SKM-1 treated with dmso at 0.1 percent for 144 hours (cell line): ENCODE measurements around the gene ST6GALNAC1.

Experiments used
- DNase-seq: peaks from one replicate; lab custom pipeline; 2025; ENCODE audit not compliant: unreplicated experiment; lab: John Stamatoyannopoulos, UW

The ST6GALNAC1 gene, protein sequence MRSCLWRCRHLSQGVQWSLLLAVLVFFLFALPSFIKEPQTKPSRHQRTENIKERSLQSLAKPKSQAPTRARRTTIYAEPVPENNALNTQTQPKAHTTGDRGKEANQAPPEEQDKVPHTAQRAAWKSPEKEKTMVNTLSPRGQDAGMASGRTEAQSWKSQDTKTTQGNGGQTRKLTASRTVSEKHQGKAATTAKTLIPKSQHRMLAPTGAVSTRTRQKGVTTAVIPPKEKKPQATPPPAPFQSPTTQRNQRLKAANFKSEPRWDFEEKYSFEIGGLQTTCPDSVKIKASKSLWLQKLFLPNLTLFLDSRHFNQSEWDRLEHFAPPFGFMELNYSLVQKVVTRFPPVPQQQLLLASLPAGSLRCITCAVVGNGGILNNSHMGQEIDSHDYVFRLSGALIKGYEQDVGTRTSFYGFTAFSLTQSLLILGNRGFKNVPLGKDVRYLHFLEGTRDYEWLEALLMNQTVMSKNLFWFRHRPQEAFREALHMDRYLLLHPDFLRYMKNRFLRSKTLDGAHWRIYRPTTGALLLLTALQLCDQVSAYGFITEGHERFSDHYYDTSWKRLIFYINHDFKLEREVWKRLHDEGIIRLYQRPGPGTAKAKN

GRCh38 chr17:76643553-76644148 is at the start of gene ST6GALNAC1:
TSS of gene ST6GALNAC1 (minus strand) at chr17:76643757. CDS start at chr17:76643638, 119 bp downstream.
- DNase-seq, result no peak

- DNase-seq, result no peak
Observed at GRCh38 chr17:76691379-76692191, 48.0 kb upstream of the ST6GALNAC1 start.

DNA sequence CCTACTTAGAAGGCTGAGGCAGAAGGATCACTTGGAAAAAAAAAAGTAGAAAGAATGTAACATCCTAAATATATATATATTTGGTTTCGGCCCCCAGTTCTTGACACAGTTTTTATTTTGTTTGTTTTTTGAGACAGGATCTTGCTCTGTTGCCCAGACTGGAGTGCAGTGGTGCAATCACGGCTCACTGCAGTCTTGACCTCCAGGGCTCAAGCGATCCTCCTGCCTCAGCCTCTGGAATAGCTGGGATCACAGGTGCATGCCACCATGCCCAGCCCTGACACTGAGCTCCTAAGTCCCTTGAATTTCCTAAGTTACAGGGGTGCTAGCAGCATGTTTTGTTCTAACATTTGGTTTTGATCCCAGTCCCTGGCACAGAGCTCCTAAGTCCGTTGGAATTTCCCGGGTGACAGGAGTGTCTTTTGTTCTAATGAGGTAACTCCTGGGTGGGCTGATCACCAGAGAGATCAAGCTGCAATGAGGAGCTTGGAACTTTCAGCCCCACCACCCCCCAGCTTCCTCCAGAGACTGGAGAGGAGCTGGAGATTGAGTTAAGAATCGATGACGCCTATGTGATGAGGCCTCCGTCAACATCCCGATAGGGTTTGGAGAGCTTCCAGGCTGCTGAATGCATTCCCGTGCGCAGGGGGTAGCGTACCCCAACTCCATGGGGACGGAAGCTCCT is 47.2 kb upstream of the ST6GALNAC1 start:
- no peak for DNase-seq

GRCh38 chr17:76689859-76690258 is 46.3 kb upstream of the ST6GALNAC1 start:
- no peak for DNase-seq

- DNase-seq, result no peak
Observed at GRCh38 chr17:76688165-76688622, 44.6 kb upstream of the ST6GALNAC1 start.

- DNase-seq, result no peak
Observed at GRCh38 chr17:76687298-76688164, 44.0 kb upstream of the ST6GALNAC1 start.

- DNase-seq, result no peak
Observed at GRCh38 chr17:76686538-76687297, 43.2 kb upstream of the ST6GALNAC1 start.

DNA sequence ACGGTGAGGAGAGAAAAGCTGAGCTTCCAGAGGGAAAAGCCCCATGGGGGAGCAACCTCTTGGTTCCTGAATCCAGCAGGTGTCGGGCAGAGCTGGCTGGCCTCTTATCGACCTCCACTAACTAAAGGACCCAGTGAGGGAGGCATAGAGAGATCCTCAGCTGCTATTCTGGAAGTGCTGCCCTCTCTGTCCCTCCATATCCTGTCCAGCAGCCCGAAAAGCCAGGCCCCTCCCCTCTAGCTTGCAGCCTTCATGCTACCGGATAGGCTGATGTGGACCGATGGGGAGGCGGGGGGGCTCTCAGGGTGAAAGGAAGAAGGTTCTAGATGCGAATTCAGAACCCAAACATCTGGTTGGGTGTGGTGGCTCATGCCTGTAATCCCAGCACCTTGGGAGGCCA is 42.3 kb upstream of the ST6GALNAC1 start:
- no peak for DNase-seq

DNA sequence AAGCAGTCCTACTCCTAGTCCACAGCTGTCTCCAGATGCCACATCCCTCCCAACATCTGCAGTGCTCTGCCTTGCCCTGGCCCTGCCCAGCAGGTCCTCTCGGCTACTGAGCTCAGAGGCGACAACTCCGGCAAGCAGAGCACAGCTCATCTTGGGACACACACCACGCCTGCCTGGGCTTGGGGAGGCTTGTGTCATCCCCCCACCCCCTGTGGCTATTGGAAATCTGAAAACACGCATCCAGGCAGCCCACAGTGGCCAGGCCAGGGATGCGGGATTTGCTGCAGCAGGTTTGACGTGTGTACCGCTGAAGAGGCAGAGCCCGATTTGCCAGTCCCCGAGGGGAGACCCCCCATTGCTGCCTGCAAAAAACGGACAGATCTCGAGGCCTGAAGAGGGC is 41.8 kb upstream of the ST6GALNAC1 start:
- no peak for DNase-seq

DNA sequence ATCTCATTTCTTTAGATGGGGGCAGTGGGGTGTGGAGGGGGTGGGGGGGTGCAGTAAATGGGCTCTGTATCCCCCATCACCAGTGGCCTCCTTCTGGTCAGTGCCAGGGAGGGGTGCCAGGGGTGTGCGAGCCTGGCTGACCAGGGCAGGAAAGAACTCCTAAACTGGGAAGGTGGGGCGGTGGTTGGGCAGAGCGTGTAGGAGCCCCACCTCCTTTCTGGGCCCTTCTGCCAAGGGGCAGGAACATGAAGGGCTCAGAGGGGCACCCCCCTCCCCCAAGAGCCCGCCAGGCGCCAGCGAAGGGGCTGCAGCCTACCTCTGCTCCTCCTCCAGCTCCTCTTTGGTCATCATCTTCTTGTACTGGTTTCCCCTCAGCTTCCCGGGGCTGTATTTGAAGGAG is 41.2 kb upstream of the ST6GALNAC1 start:
- no peak for DNase-seq

DNA sequence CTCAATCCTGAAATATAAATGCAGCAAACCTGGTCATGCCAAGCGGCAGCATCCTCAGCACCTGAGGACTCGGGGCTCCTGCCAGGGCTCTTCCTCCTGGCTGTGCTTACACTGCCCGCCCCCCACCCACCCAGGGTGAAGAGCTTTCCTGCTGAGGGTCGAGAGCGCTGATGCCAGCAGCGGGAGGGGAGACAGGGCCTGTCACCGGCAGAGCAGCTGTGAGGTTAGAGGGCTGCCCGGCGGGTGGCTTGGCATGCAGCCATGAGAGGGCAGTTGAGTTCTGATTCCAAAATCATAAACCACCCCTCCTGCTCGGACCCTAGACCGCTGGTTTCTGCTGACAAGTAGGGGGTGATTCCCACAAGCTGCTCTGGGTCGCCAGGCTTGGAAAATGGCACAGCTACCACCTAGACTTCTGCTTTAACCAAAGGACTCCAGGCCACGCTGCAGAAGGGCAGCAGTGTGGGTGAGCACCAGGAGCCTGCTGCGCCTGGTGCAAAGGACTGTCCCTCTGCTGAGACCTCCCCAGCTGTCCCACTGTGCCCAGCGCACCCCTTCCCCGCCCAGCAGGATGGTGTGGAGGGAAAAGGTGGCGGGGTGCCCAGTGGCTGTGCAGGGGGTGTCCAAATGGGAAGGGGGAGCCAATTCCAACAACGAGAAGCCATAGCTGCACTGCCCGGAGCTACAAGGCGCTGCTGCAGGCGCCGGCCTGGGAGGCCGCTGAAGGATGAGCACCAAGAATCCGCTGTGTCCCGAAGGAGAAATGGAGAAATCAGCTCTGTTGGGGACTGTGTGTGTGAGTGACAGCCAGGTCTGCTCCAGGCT is 40.6 kb upstream of the ST6GALNAC1 start:
- DNase-seq, result no peak

- DNase-seq, result no peak
Observed at GRCh38 chr17:76683011-76683755, 39.6 kb upstream of the ST6GALNAC1 start.

DNA sequence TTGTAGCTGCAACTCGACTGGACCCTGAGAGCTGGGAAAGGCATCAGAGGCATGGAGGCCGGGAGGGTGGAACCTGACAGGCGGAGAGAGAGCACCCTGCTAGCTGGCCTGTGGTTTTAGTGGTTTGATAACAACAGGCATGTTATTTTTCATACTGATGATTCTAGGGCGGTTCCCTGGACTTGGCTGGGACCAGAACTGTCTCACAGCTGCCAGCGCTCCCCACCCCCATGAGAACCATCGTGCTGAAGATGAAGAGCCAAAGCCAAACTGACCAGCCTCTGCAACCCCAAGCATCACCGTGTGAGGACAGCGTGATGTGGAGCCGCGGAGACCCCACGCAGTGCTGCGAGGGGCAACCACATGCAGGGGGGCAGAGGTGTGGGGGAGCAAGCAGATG is 38.7 kb upstream of the ST6GALNAC1 start:
- DNase-seq, result no peak

GRCh38 chr17:76681222-76682137 is 37.9 kb upstream of the ST6GALNAC1 start:
- DNase-seq, result peak; percentile 60

DNA sequence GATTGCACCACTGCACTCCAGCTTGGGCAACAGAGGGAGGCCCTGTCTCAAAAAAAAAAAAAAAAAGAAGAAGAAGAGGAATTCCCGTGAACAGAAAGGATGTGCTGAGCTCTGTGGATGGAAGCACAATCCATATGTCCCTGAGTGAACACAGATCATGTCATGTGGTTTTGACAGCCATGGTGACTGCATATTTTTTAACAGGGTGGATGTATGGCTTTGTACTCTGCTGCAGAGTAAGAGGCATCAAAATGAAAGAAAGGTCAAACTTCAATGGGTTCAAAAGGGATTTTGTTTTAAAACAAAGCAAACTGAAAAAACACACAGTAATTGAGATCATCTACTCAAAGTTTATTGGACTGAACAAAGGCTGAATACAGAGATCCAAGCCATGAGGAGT is 35.7 kb upstream of the ST6GALNAC1 start:
- no peak for DNase-seq

GRCh38 chr17:76678330-76678729 is 34.8 kb upstream of the ST6GALNAC1 start:
- DNase-seq, result no peak
